ENCODE measurements around the gene BMP2K.

The BMP2K gene

GRCh38 chr4:78776079-78776728 lies at the start of gene BMP2K:
Gene BMP2K, plus strand, starts transcription at chr4:78776350. Its CDS starts 194 bp downstream, at chr4:78776544.
- peak; percentile 77 to 97 (median 86) for DNase-seq

GRCh38 chr4:78726546-78726945 lies 49.6 kb upstream of the BMP2K start:
- DNase-seq: no peak

GRCh38 chr4:78732332-78733104 lies 43.6 kb upstream of the BMP2K start:
- no peak for DNase-seq

- DNase-seq: no peak
Measured at GRCh38 chr4:78734441-78735162, 41.5 kb upstream of the BMP2K start.

- no peak for DNase-seq
Measured at GRCh38 chr4:78735697-78736096, 40.5 kb upstream of the BMP2K start.

GRCh38 chr4:78737035-78737434 lies 39.1 kb upstream of the BMP2K start:
- DNase-seq: no peak

GRCh38 chr4:78737973-78738372 lies 38.2 kb upstream of the BMP2K start:
- no peak for DNase-seq

- DNase-seq: no peak
Measured at GRCh38 chr4:78742300-78742699, 33.9 kb upstream of the BMP2K start.

GRCh38 chr4:78747475-78747922 lies 28.7 kb upstream of the BMP2K start:
- DNase-seq: no peak

- DNase-seq: no peak
Measured at GRCh38 chr4:78748381-78748780, 27.8 kb upstream of the BMP2K start.

- DNase-seq: no peak
Measured at GRCh38 chr4:78749258-78749971, 26.7 kb upstream of the BMP2K start.

- no peak for DNase-seq
Measured at GRCh38 chr4:78749972-78750727, 26.0 kb upstream of the BMP2K start.

- no peak for DNase-seq
Measured at GRCh38 chr4:78753091-78753490, 23.1 kb upstream of the BMP2K start.

- no peak for DNase-seq
Measured at GRCh38 chr4:78754872-78755271, 21.3 kb upstream of the BMP2K start.

GRCh38 chr4:78756137-78756536 lies 20.0 kb upstream of the BMP2K start:
- DNase-seq: no peak

GRCh38 chr4:78756776-78757175 lies 19.4 kb upstream of the BMP2K start:
- no peak for DNase-seq

GRCh38 chr4:78757574-78757973 lies 18.6 kb upstream of the BMP2K start:
- no peak for DNase-seq

GRCh38 chr4:78758085-78758484 lies 18.1 kb upstream of the BMP2K start:
- no peak for DNase-seq

- no peak for DNase-seq
Measured at GRCh38 chr4:78762529-78762928, 13.6 kb upstream of the BMP2K start.

- DNase-seq: no peak
Measured at GRCh38 chr4:78763251-78763650, 12.9 kb upstream of the BMP2K start.

GRCh38 chr4:78763763-78764387 lies 12.3 kb upstream of the BMP2K start:
- DNase-seq: no peak

GRCh38 chr4:78764498-78764961 lies 11.6 kb upstream of the BMP2K start:
- no peak for DNase-seq

Measured in stimulated activated naive CD4-positive, alpha-beta T cell (primary cell).